Left ventricle myocardium inferior (tissue), 1 donor: Measurements from ENCODE around the gene ASPHD1. TPM values are rescaled to one million over a fixed set of nuclear protein-coding genes. Genes with fewer than 3 reads are reported as not detected.
A peak's percentile ranks its signal among the peaks of the same experiment; 100 is the strongest.

Source experiments
- DNase-seq: peaks from one replicate; pipeline ENCODE4 v3.0.0-alpha.2; 2020
- H3K27ac ChIP-seq: fragments of 200-600 bp; replicated peaks from 2 replicates; pipeline ENCODE4 v1.8.0; 2021
- H3K27me3 ChIP-seq: fragments of 200-600 bp; 2 replicates; pipeline ENCODE4 v1.8.0; 2021; ENCODE audit warnings: low read depth
- H3K36me3 ChIP-seq: fragments of 200-600 bp; 2 replicates; pipeline ENCODE4 v1.8.0; 2021
- H3K4me1 ChIP-seq: fragments of 200-600 bp; 2 replicates; pipeline ENCODE4 v1.8.0; 2021
- H3K4me3 ChIP-seq: fragments of 200-600 bp; 2 replicates; pipeline ENCODE4 v1.8.0; 2021; ENCODE audit warnings: mild to moderate bottlenecking, moderate library complexity
- H3K9me3 ChIP-seq: fragments of 200-600 bp; replicated peaks from 2 replicates; pipeline ENCODE4 v1.8.0; 2021
- intact Hi-C: fragments of 100-400 bp; cut with micrococcal nuclease; formaldehyde crosslinking; loops from one replicate; pipeline ENCODE4 v1.11.0; 2022
- total RNA-seq: library from RNA; stranded (reverse); fragmentation: NEBNext Ultra II Directional; extraction: Animal tissue kit (Norgen Biotek cat#: 25700); gene quantifications from one replicate; pipeline ENCODE4 v1.2.1, GENCODE V29; 2021
- TF ChIP-seq, protein P1 (sequence below): fragments of 200-600 bp; IDR thresholded peaks from 2 replicates; pipeline ENCODE4 v1.8.0; 2021; ENCODE audit warnings: antibody characterized with exemption, mild to moderate bottlenecking, borderline replicate concordance
- donor health status: DM: no; HTN: yes; CAD: no; lungs with severe emphysema.

Gene ASPHD1
- total RNA-seq, 1 donor from 2014 or later = not detected

DNA sequence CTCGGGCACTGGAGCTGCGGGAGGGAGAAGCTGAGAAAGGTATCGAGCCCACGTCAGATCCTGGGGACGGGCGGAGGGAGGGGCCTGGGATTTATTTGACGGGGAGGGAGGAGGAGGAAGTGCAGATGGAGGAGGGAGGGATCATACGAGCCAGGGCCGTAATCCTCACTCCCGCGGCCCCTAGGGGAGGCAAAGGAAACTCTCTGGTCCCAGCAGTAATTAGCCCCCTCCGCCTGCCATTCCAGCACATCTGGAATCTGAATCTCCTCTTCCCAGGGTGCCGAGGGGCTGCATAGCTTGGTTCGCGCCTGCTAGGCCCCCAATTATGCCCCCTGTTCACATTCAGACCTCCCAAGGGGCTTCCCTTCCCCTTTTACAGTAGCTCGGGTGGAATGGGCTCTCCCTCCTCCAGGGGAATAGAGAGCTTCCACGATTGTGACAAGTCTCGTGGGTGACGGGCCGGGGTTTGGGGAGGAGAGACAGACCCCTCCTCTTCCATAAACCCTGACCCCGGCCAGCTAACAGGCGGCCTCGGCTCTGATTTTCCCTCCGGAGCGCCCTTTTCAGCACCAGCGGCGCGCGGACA, 679 bp upstream of the ASPHD1 start, which contains the start of gene SEZ6L2:
Gene SEZ6L2, minus strand, starts transcription at position 35 of the 586 bp plus-strand sequence. CDS start 531 bp downstream, outside the sequence.
- H3K27me3 ChIP-seq = peaks cover 67% of the 10 kb centered on the region
- H3K36me3 ChIP-seq = no peaks in the 10 kb centered on the region
- H3K9me3 ChIP-seq = no peaks in the 10 kb centered on the region
- DNase-seq = peak; percentile 31
- peak within 1 kb of the TSS; percentile 75 for H3K4me3 ChIP-seq
- no peak within 1 kb of the TSS for H3K27ac ChIP-seq
- intact Hi-C loops = no loop called here
- H3K4me1 ChIP-seq = peaks cover 16% of the 10 kb centered on the region
- TF ChIP-seq, protein P1, sequence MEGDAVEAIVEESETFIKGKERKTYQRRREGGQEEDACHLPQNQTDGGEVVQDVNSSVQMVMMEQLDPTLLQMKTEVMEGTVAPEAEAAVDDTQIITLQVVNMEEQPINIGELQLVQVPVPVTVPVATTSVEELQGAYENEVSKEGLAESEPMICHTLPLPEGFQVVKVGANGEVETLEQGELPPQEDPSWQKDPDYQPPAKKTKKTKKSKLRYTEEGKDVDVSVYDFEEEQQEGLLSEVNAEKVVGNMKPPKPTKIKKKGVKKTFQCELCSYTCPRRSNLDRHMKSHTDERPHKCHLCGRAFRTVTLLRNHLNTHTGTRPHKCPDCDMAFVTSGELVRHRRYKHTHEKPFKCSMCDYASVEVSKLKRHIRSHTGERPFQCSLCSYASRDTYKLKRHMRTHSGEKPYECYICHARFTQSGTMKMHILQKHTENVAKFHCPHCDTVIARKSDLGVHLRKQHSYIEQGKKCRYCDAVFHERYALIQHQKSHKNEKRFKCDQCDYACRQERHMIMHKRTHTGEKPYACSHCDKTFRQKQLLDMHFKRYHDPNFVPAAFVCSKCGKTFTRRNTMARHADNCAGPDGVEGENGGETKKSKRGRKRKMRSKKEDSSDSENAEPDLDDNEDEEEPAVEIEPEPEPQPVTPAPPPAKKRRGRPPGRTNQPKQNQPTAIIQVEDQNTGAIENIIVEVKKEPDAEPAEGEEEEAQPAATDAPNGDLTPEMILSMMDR = no peak

DNA sequence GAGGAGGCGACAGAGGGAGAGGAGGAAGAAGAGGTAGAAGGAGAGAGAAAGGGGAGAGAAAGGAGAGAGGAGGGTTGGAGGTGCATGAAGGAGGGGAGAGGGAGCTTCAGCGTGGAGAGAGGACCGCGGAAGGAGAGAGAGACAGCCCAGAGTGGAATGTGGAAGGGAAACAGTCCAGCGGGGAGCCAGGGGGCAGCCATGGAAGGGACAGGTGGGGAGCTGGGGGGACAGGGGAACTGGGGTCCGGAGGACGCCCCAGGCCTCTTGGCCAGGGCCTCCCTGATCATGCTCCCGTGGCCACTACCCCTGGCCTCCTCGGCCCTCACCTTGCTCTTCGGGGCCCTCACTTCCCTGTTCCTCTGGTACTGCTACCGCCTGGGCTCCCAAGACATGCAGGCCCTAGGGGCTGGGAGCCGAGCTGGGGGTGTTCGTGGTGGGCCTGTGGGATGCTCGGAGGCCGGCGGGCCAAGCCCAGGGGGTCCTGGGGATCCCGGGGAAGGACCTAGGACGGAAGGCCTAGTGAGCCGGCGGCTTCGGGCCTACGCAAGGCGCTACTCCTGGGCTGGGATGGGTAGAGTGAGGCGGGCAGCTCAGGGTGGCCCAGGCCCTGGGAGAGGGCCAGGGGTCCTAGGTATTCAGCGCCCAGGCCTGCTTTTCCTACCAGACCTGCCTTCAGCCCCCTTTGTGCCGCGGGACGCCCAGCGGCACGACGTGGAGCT, 759 bp downstream of the ASPHD1 start:
- no peak for DNase-seq
- Histone ChIP-seq H3K27ac (no peak overlapping the region), H3K4me3 (peak overlapping the region; percentile 75), H3K9me3 (no peaks in the 10 kb centered on the region), H3K36me3 (no peaks in the 10 kb centered on the region), H3K27me3 (peaks cover 59% of the 10 kb centered on the region), H3K4me1 (peaks cover 16% of the 10 kb centered on the region)
- TF ChIP-seq, protein P1 = no peak
- intact Hi-C loops = no loop called here

DNA sequence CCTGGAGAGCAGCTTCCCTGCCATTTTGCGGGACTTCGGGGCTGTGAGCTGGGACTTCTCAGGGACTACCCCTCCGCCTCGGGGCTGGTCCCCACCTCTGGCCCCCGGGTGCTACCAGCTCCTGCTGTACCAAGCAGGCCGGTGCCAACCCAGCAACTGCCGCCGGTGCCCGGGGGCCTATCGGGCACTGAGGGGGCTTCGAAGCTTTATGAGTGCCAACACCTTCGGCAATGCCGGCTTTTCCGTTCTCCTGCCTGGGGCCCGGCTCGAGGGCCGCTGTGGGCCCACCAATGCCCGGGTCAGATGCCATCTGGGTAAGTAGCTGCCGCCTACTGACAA, 1.3 kb downstream of the ASPHD1 start:
- TF ChIP-seq, protein P1 = no peak
- no peak overlapping the region for H3K27ac ChIP-seq
- intact Hi-C loops = no loop called here
- H3K27me3 ChIP-seq = peaks cover 54% of the 10 kb centered on the region
- H3K9me3 ChIP-seq = no peaks in the 10 kb centered on the region
- no peak for DNase-seq
- H3K36me3 ChIP-seq = no peaks in the 10 kb centered on the region
- H3K4me3 ChIP-seq = no peak overlapping the region
- peaks cover 16% of the 10 kb centered on the region for H3K4me1 ChIP-seq

DNA sequence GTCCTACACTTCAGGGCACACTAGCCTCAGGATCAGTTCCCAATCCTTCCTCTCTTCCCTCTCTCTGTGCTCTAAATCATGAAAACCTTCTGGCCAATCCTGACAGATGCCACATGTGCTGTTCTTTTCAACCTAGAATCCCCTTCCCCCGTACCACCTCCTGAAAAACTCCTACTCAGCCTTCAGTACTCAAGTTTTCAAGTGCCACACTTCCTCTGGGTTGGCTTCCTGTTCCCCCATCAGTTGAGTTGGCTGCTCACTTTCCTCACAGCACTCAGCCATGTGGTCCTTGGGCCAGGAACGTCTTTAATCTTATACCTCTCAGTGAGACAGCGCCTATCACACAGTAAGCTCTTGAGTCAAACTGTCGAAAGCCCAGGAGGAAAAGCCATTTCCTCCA, 3.3 kb downstream of the ASPHD1 start:
- H3K9me3 ChIP-seq = no peaks in the 10 kb centered on the region
- intact Hi-C loops = no loop called here
- DNase-seq = no peak
- no peaks in the 10 kb centered on the region for H3K36me3 ChIP-seq
- peaks cover 34% of the 10 kb centered on the region for H3K27me3 ChIP-seq
- H3K27ac ChIP-seq = no peak overlapping the region
- H3K4me3 ChIP-seq = no peak overlapping the region
- TF ChIP-seq, protein P1 = no peak
- H3K4me1 ChIP-seq = peaks cover 16% of the 10 kb centered on the region

DNA sequence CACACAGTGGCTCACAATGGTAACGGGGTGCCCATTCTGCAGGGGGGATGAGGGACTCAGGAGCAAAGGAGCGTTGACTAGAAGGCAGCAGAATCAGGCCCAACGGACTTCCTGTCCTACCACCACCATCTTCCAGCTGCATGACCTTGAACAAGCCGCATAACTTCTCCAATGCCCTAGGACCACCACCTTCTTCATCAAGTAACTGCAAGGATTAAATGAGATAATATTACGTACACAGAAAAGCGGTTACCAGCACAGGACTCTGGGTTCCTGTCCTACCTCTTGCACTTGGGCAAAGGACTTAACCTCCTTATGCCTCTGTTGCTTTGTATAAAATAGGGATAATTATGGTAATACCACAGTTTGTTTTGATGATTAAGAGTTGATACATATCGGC, 4.7 kb downstream of the ASPHD1 start:
- H3K27me3 ChIP-seq = peaks cover 22% of the 10 kb centered on the region
- no peak overlapping the region for H3K27ac ChIP-seq
- TF ChIP-seq, protein P1 = no peak
- H3K9me3 ChIP-seq = no peaks in the 10 kb centered on the region
- H3K4me3 ChIP-seq = no peak overlapping the region
- no peak for DNase-seq
- H3K4me1 ChIP-seq = peaks cover 10% of the 10 kb centered on the region
- intact Hi-C loops = no loop called here
- no peaks in the 10 kb centered on the region for H3K36me3 ChIP-seq
